AG09309 (cell line): ENCODE results near the gene DACT2.

Experiments
- DNase-seq: peaks from one replicate; pipeline ENCODE4 v3.0.0-alpha.2; 2010; ENCODE audit warnings: low read depth
- H3K4me3 ChIP-seq: 2 replicates; pipeline ENCODE4 v1.5.1; 2011; ENCODE audit warnings: mild to moderate bottlenecking, low read depth, low read length, moderate library complexity; ENCODE audit not compliant: control insufficient read depth
- CTCF ChIP-seq: IDR thresholded peaks from 2 replicates; pipeline ENCODE4 v1.5.1; 2011; ENCODE audit warnings: mild to moderate bottlenecking, low read depth, low read length, inconsistent platforms; ENCODE audit not compliant: insufficient read depth, control insufficient read depth; ENCODE audit errors: missing control alignments

The DACT2 gene

GRCh38 chr6:168365422-168366165, 46.0 kb upstream of the DACT2 start:
- no peak for TF ChIP-seq CTCF

GRCh38 chr6:168364793-168365421, 45.3 kb upstream of the DACT2 start:
- DNase-seq, result no peak
- no peak for TF ChIP-seq CTCF
- H3K4me3 ChIP-seq, result no peak overlapping the region

More at GRCh38 chr6:168365422-168366165, 46.0 kb upstream of the DACT2 start:
- no peak for DNase-seq
- H3K4me3 ChIP-seq, result no peak overlapping the region

GRCh38 chr6:168363811-168364792, 44.5 kb upstream of the DACT2 start:
- DNase-seq, result no peak
- TF ChIP-seq CTCF, result no peak
- no peak overlapping the region for H3K4me3 ChIP-seq

- H3K4me3 ChIP-seq, result no peak overlapping the region
- DNase-seq, result no peak
- TF ChIP-seq CTCF, result no peak
Observed at GRCh38 chr6:168363302-168363701, 43.7 kb upstream of the DACT2 start.

GRCh38 chr6:168362276-168362990, 42.9 kb upstream of the DACT2 start:
- no peak for DNase-seq
- no peak for TF ChIP-seq CTCF
- H3K4me3 ChIP-seq, result no peak overlapping the region

GRCh38 chr6:168361766-168362165, 42.2 kb upstream of the DACT2 start:
- no peak for TF ChIP-seq CTCF
- no peak for DNase-seq
- H3K4me3 ChIP-seq, result no peak overlapping the region
